OCI-LY3 (cell line): ENCODE measurements around the gene CEBPB.
A peak's percentile ranks its signal among the peaks of the same experiment; 100 is the strongest.

ENCODE experiments used
- H2AFZ ChIP-seq: fragments of 200-600, 300-600 bp; shearing (Covaris generic); 2 replicates; pipeline ENCODE4 v1.6.0; 2014; ENCODE audit warnings: antibody characterized with exemption, low read depth, low read length
- H3K27ac ChIP-seq: fragments of 200-600, 300-600 bp; sonication (generic); 2 replicates; pipeline ENCODE4 v1.5.1; 2014; ENCODE audit warnings: mild to moderate bottlenecking, low read length, moderate library complexity, mixed read lengths
- H3K27me3 ChIP-seq: fragments of 200-600, 300-600 bp; sonication (generic); 2 replicates; pipeline ENCODE4 v1.6.1; 2014; ENCODE audit warnings: low read depth, low read length, mixed read lengths
- H3K36me3 ChIP-seq: fragments of 200-600, 300-600 bp; sonication (generic); replicated peaks from 2 replicates; pipeline ENCODE3; 2014; ENCODE audit warnings: low read depth, low read length, mixed read lengths
- H3K4me1 ChIP-seq: fragments of 300-600, 200-600 bp; sonication (generic); 2 replicates; pipeline ENCODE4 v1.6.1; 2014; ENCODE audit warnings: low read length, mixed read lengths
- H3K4me2 ChIP-seq: fragments of 200-600, 300-600 bp; sonication (generic); 2 replicates; pipeline ENCODE4 v1.6.1; 2014; ENCODE audit warnings: low read length, mixed read lengths
- H3K4me3 ChIP-seq: fragments of 300-600, 200-600 bp; sonication (generic); 2 replicates; pipeline ENCODE4 v1.5.1; 2014; ENCODE audit warnings: antibody characterized with exemption, mild to moderate bottlenecking, low read length, moderate library complexity
- H3K79me2 ChIP-seq: fragments of 300-600, 200-600 bp; shearing (Covaris generic); 2 replicates; pipeline ENCODE4 v1.6.1; 2014; ENCODE audit warnings: mild to moderate bottlenecking, low read length, mixed read lengths
- H3K9ac ChIP-seq: fragments of 300-600, 200-600 bp; shearing (Covaris generic); 2 replicates; pipeline ENCODE4 v1.6.0; 2014; ENCODE audit warnings: mild to moderate bottlenecking, low read length, moderate library complexity
- H3K9me3 ChIP-seq: fragments of 200-600, 300-600 bp; shearing (Covaris generic); 2 replicates; pipeline ENCODE4 v1.6.1; 2014; ENCODE audit warnings: low read length, mixed read lengths; ENCODE audit not compliant: insufficient read depth
- H4K20me1 ChIP-seq: fragments of 200-600, 300-600 bp; sonication (generic); 2 replicates; pipeline ENCODE4 v1.6.1; 2016; ENCODE audit warnings: low read length, mixed read lengths; ENCODE audit not compliant: insufficient read depth
- CTCF ChIP-seq: fragments of 200-600, 300-600 bp; sonication (generic); IDR thresholded peaks from 2 replicates; pipeline ENCODE4 v1.5.1; 2014; ENCODE audit warnings: antibody characterized with exemption, low read length, low read depth
- EZH2phosphoT487 ChIP-seq: fragments of 200-600 bp; shearing (Covaris generic); IDR thresholded peaks from 2 replicates; pipeline ENCODE4 v1.6.1; 2018; ENCODE audit warnings: antibody characterized with exemption, mixed run types, low read depth

Gene CEBPB

GRCh38 chr20:50237349-50237748, 46.7 kb downstream of the CEBPB start:
- Histone ChIP-seq H3K9ac (no peak overlapping the region), H3K36me3 (no peaks in the 10 kb centered on the region), H3K27me3 (peaks cover 36% of the 10 kb centered on the region), H3K4me1 (no peaks in the 10 kb centered on the region), H2AFZ (no peak overlapping the region), H3K79me2 (no peaks in the 10 kb centered on the region), H3K9me3 (no peaks in the 10 kb centered on the region), H3K4me2 (no peak overlapping the region), H4K20me1 (no peaks in the 10 kb centered on the region), H3K27ac (no peak overlapping the region), H3K4me3 (no peak overlapping the region)
- TF ChIP-seq CTCF (no peak), EZH2phosphoT487 (no peak)

GRCh38 chr20:50238081-50238800, 47.6 kb downstream of the CEBPB start:
- no peaks in the 10 kb centered on the region for H4K20me1 ChIP-seq
- H3K9me3 ChIP-seq, result no peaks in the 10 kb centered on the region
- peak overlapping the region; percentile 34 for H3K4me3 ChIP-seq
- H3K27me3 ChIP-seq, result peaks cover 36% of the 10 kb centered on the region
- no peaks in the 10 kb centered on the region for H3K4me1 ChIP-seq
- peak overlapping the region; percentile 4; the same call in 1 of the 2 replicates for H2AFZ ChIP-seq
- H3K27ac ChIP-seq, result no peak overlapping the region
- H3K36me3 ChIP-seq, result no peaks in the 10 kb centered on the region
- peak overlapping the region; percentile 39 for H3K4me2 ChIP-seq
- TF ChIP-seq CTCF, result no peak
- TF ChIP-seq EZH2phosphoT487, result no peak
- no peak overlapping the region; the same call in 1 of the 2 replicates for H3K9ac ChIP-seq
- no peaks in the 10 kb centered on the region for H3K79me2 ChIP-seq

- H3K79me2 ChIP-seq, result no peaks in the 10 kb centered on the region
- peaks cover 33% of the 10 kb centered on the region for H3K27me3 ChIP-seq
- H3K36me3 ChIP-seq, result no peaks in the 10 kb centered on the region
- TF ChIP-seq CTCF, result no peak
- no peak for TF ChIP-seq EZH2phosphoT487
- H3K27ac ChIP-seq, result no peak overlapping the region
- H2AFZ ChIP-seq, result no peak overlapping the region
- H4K20me1 ChIP-seq, result no peaks in the 10 kb centered on the region
- H3K9ac ChIP-seq, result no peak overlapping the region
- H3K4me3 ChIP-seq, result no peak overlapping the region
- H3K4me1 ChIP-seq, result no peaks in the 10 kb centered on the region
- no peak overlapping the region for H3K4me2 ChIP-seq
- no peaks in the 10 kb centered on the region for H3K9me3 ChIP-seq
These were observed 49.5 kb downstream of the CEBPB start for GRCh38 chr20:50240092-50240491.

- no peaks in the 10 kb centered on the region for H3K4me1 ChIP-seq
- no peak overlapping the region for H2AFZ ChIP-seq
- no peaks in the 10 kb centered on the region for H3K79me2 ChIP-seq
- TF ChIP-seq EZH2phosphoT487 (no peak), CTCF (no peak)
- H3K4me3 ChIP-seq, result no peak overlapping the region
- H3K9me3 ChIP-seq, result no peaks in the 10 kb centered on the region
- no peak overlapping the region for H3K4me2 ChIP-seq
- H3K27ac ChIP-seq, result no peak overlapping the region
- H3K9ac ChIP-seq, result no peak overlapping the region
- H4K20me1 ChIP-seq, result no peaks in the 10 kb centered on the region
- H3K27me3 ChIP-seq, result peaks cover 19% of the 10 kb centered on the region
- H3K36me3 ChIP-seq, result no peaks in the 10 kb centered on the region
These were observed 51.5 kb downstream of the CEBPB start for GRCh38 chr20:50242178-50242514.
